ENCODE measurements around the gene PPAN. TPM values are rescaled to one million over a fixed set of nuclear protein-coding genes. Genes with fewer than 3 reads are reported as not detected.

Gene PPAN
- total and polyA plus RNA-seq, 5 donors from 2014 or later, result 14.1 to 62.2 (median 25.7) TPM

DNA sequence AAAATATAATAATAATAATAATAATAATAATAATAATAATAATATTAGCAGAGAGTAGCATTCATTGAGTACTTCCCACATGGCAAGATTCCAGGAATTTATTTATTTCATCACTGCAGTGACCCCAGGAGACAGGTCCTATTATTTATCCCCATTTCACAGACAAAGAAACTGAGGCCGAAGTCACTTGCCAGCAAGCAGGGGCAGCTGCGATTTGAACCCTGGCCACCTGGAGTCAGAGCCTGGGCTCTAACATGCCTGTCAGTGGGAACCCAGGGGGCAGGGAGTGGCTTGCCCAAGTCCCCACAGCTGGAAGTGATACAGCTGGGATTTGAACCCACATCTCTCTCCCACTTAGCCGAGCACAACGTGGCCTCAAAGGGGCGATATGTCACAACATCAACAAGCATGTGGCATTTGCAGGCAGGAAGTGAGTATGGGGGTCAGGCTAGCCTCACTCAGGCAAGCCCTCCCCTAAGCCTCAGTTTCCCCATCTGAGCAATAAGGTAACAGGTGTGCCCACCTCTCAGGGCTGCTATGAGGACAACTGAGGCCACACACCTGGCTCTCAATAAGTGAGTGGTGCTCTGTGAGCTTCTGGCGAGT is 17.1 kb upstream of the PPAN start:
- H3K9me3 ChIP-seq (ENCODE audit: control insufficient read depth in 2 of 2, low read length in 2 of 2), result no peaks in the 10 kb centered on the region
- peaks cover 37% of the 10 kb centered on the region for H3K36me3 ChIP-seq (ENCODE audit: control insufficient read depth, insufficient read depth, low read length)
- ATAC-seq (ENCODE audit: low read depth in 2 of 2) (no peak), DNase-seq (no peak)
- peaks cover 0 to 3% (median 0%) of the 10 kb centered on the region in 7 donors for H3K9me3 Mint-ChIP-seq
- no peak overlapping the region for H3K27ac ChIP-seq (ENCODE audit: insufficient read depth, low read length, poor library complexity, severe bottlenecking)
- H3K4me1 Mint-ChIP-seq, result peaks cover 0 to 27% (median 9%) of the 10 kb centered on the region in 4 donors
- peaks cover 25% of the 10 kb centered on the region for H3K36me3 Mint-ChIP-seq
- no peak overlapping the region for H3K27ac Mint-ChIP-seq
- peak overlapping the region in 2 of 4 donors; percentile 51 to 60 for H3K4me3 Mint-ChIP-seq
- H3K4me3 ChIP-seq (ENCODE audit: low read depth, low read length), result no peak overlapping the region
- no peaks in the 10 kb centered on the region for H3K27me3 ChIP-seq (ENCODE audit: control insufficient read depth, insufficient read depth, low read length)
- peaks cover 11% of the 10 kb centered on the region for H3K4me1 ChIP-seq (ENCODE audit: control insufficient read depth, insufficient read depth, low read length, poor library complexity, severe bottlenecking)
- no peaks in the 10 kb centered on the region for H3K27me3 Mint-ChIP-seq

DNA sequence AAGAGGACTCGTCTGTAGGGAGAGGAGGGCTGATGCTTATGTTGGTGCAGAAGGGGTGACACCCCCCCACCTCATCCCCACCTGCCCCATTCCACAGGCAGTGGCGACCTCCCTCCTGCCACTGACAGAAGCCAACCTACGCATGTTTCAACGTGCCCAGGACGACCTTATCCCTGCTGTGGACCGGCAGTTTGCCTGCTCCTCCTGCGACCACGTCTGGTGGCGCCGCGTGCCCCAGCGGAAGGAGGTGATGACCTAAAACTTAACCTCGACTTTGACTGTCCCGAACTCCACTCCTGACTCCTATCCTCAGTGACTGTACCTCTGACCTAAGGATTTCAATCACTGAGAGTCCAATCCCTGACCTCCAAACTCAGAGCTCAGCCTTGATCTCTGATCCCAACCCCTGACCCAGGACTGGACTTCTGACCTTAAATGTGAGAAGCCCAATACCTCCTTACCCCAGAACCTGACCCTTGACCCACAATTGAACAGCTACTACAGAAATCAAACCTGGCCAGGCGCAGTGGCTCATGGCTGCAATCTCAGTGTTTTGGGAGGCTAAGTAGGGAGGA is 16.3 kb upstream of the PPAN start:
- Mint-ChIP-seq H3K4me3 (peak overlapping the region in 2 of 4 donors; percentile 60 to 70), H3K27me3 (no peaks in the 10 kb centered on the region), H3K9me3 (peaks cover 0 to 2% (median 0%) of the 10 kb centered on the region in 7 donors), H3K27ac (peak overlapping the region in 1 of 3 donors; percentile 91), H3K4me1 (peaks cover 0 to 27% (median 8%) of the 10 kb centered on the region in 4 donors), H3K36me3 (peaks cover 25% of the 10 kb centered on the region)
- DNase-seq (no peak), ATAC-seq (ENCODE audit: low read depth in 2 of 2) (no peak)
- Histone ChIP-seq H3K4me3 (ENCODE audit: low read depth, low read length) (no peak overlapping the region), H3K27ac (ENCODE audit: insufficient read depth, low read length, poor library complexity, severe bottlenecking) (no peak overlapping the region), H3K36me3 (ENCODE audit: control insufficient read depth, insufficient read depth, low read length) (peaks cover 37% of the 10 kb centered on the region), H3K9me3 (ENCODE audit: control insufficient read depth in 2 of 2, low read length in 2 of 2) (no peaks in the 10 kb centered on the region), H3K27me3 (ENCODE audit: control insufficient read depth, insufficient read depth, low read length) (no peaks in the 10 kb centered on the region), H3K4me1 (ENCODE audit: control insufficient read depth, insufficient read depth, low read length, poor library complexity, severe bottlenecking) (peaks cover 11% of the 10 kb centered on the region)

- peak overlapping the region in 2 of 3 donors; percentile 42 to 67 for H3K27ac Mint-ChIP-seq
- no peaks in the 10 kb centered on the region for H3K27me3 Mint-ChIP-seq
- no peaks in the 10 kb centered on the region for H3K27me3 ChIP-seq (ENCODE audit: control insufficient read depth, insufficient read depth, low read length)
- peaks cover 37% of the 10 kb centered on the region for H3K36me3 ChIP-seq (ENCODE audit: control insufficient read depth, insufficient read depth, low read length)
- ATAC-seq (ENCODE audit: low read depth in 2 of 2), result no peak
- H3K4me1 ChIP-seq (ENCODE audit: control insufficient read depth, insufficient read depth, low read length, poor library complexity, severe bottlenecking), result peaks cover 17% of the 10 kb centered on the region
- no peak overlapping the region for H3K27ac ChIP-seq (ENCODE audit: insufficient read depth, low read length, poor library complexity, severe bottlenecking)
- no peak for DNase-seq
- H3K9me3 Mint-ChIP-seq, result peaks cover 0 to 2% (median 0%) of the 10 kb centered on the region in 7 donors
- H3K4me3 Mint-ChIP-seq, result peak overlapping the region in 1 of 4 donors; percentile 69
- peaks cover 25% of the 10 kb centered on the region for H3K36me3 Mint-ChIP-seq
- no peaks in the 10 kb centered on the region for H3K9me3 ChIP-seq (ENCODE audit: control insufficient read depth in 2 of 2, low read length in 2 of 2)
- H3K4me1 Mint-ChIP-seq, result peaks cover 5 to 29% (median 10%) of the 10 kb centered on the region in 4 donors
- no peak overlapping the region for H3K4me3 ChIP-seq (ENCODE audit: low read depth, low read length)
Measured at GRCh38 chr19:10091370-10091687, 14.8 kb upstream of the PPAN start.

DNA sequence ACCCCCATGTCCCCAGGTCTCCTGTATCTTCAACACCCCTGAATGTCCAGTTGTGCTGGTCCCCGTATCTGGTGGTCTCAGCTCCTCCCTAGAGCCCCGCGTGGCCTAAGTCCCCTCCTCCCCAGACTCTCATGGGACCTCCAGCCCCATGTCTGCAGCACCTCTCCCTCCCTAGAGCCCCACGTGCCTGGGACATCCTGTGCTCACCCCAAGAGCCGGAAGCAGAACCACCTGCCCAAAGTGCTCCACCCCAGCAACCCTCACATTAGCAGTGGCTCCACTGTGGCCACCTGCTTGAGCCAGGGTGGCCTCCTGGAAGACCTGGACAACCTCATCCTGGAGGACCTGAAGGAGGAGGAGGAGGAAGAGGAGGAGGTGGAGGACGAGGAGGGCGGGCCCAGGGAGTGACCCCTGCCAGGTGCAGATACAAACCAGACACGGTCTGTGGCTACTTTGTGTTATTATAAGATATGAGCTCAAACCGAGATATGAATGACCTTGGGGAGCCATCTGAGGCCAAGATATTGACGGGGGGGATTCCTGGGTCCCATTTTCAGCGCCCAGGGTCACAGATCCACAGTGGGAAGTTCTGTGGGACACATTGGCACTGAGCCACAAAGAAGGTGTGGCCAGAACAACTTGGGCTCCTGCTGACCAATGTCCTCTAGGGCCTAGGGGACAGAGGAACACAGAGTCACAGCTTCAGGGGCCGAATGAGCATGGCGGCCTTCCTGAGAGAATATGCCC is 14.1 kb upstream of the PPAN start:
- H3K4me1 Mint-ChIP-seq, result peaks cover 5 to 30% (median 9%) of the 10 kb centered on the region in 4 donors
- no peaks in the 10 kb centered on the region for H3K27me3 Mint-ChIP-seq
- H3K4me3 Mint-ChIP-seq, result peak overlapping the region in 1 of 4 donors; percentile 69
- peaks cover 25% of the 10 kb centered on the region for H3K36me3 Mint-ChIP-seq
- DNase-seq (no peak), ATAC-seq (ENCODE audit: low read depth in 2 of 2) (no peak)
- no peaks in the 10 kb centered on the region for H3K9me3 ChIP-seq (ENCODE audit: control insufficient read depth in 2 of 2, low read length in 2 of 2)
- H3K27ac ChIP-seq (ENCODE audit: insufficient read depth, low read length, poor library complexity, severe bottlenecking), result no peak overlapping the region
- H3K27ac Mint-ChIP-seq, result peak overlapping the region in 2 of 3 donors; percentile 42 to 67
- peaks cover 17% of the 10 kb centered on the region for H3K4me1 ChIP-seq (ENCODE audit: control insufficient read depth, insufficient read depth, low read length, poor library complexity, severe bottlenecking)
- peaks cover 0 to 2% (median 0%) of the 10 kb centered on the region in 7 donors for H3K9me3 Mint-ChIP-seq
- no peak overlapping the region for H3K4me3 ChIP-seq (ENCODE audit: low read depth, low read length)
- peaks cover 37% of the 10 kb centered on the region for H3K36me3 ChIP-seq (ENCODE audit: control insufficient read depth, insufficient read depth, low read length)
- no peaks in the 10 kb centered on the region for H3K27me3 ChIP-seq (ENCODE audit: control insufficient read depth, insufficient read depth, low read length)

- H3K27ac Mint-ChIP-seq, result peak overlapping the region; percentile 57 to 89 (median 68)
- no peak for ATAC-seq (ENCODE audit: low read depth in 2 of 2)
- no peaks in the 10 kb centered on the region for H3K9me3 Mint-ChIP-seq
- no peak overlapping the region for H3K4me3 ChIP-seq (ENCODE audit: low read depth, low read length)
- H3K36me3 ChIP-seq (ENCODE audit: control insufficient read depth, insufficient read depth, low read length), result peaks cover 37% of the 10 kb centered on the region
- H3K27ac ChIP-seq (ENCODE audit: insufficient read depth, low read length, poor library complexity, severe bottlenecking), result no peak overlapping the region
- no peak for DNase-seq
- H3K27me3 ChIP-seq (ENCODE audit: control insufficient read depth, insufficient read depth, low read length), result no peaks in the 10 kb centered on the region
- peaks cover 25% of the 10 kb centered on the region for H3K36me3 Mint-ChIP-seq
- peak overlapping the region in 2 of 4 donors; percentile 1 to 82 for H3K4me3 Mint-ChIP-seq
- H3K27me3 Mint-ChIP-seq, result no peaks in the 10 kb centered on the region
- H3K4me1 Mint-ChIP-seq, result peaks cover 0 to 23% (median 6%) of the 10 kb centered on the region in 4 donors
- H3K9me3 ChIP-seq (ENCODE audit: control insufficient read depth in 2 of 2, low read length in 2 of 2), result no peaks in the 10 kb centered on the region
- H3K4me1 ChIP-seq (ENCODE audit: control insufficient read depth, insufficient read depth, low read length, poor library complexity, severe bottlenecking), result peaks cover 15% of the 10 kb centered on the region
Measured at GRCh38 chr19:10092648-10093294, 13.4 kb upstream of the PPAN start.

DNA sequence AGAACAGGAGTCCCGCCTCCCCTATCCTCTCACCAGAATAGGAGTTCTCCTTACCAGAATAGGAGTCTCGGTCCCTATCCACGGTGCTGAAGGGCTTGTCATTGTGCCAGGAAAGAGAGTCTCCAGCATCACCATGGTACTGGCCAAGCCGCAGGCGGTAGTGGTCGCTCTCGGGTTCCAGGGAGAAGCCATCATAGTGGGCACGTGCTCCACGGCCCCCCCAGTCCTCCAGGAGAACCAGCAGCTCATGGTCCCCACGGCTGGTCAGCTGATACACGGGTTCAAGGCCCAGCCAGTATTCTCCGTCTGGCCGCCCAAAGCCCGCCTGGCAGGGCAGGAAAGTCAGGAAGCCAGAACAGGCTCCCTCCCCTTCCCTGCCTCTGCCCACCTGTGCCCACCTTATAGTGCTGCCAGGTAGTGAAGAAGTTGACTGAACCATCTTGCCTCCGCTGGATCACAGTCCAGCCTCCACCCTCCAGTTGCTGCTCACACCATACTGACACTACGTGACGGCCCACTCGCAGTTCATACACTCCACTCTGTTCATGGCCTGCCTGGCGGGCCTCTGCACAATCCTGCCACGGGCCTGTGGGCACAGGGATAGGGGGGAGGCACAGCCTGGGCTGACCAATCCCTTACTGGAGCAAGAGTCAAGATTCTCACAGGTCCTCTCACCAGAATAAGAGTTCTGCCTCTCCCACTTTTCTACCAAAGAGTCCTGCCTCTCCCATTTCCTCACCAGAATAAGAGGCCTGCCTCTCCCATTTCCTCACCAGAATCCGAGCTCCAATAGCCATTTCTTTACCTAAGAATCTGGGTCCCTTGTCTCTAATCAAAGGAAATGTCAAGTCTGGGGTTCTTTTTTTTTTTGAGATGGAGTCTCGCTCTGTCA is 12.6 kb upstream of the PPAN start:
- Histone ChIP-seq H3K4me1 (ENCODE audit: control insufficient read depth, insufficient read depth, low read length, poor library complexity, severe bottlenecking) (peaks cover 15% of the 10 kb centered on the region), H3K9me3 (ENCODE audit: control insufficient read depth in 2 of 2, low read length in 2 of 2) (no peaks in the 10 kb centered on the region), H3K4me3 (ENCODE audit: low read depth, low read length) (no peak overlapping the region), H3K27ac (ENCODE audit: insufficient read depth, low read length, poor library complexity, severe bottlenecking) (no peak overlapping the region), H3K36me3 (ENCODE audit: control insufficient read depth, insufficient read depth, low read length) (peaks cover 37% of the 10 kb centered on the region), H3K27me3 (ENCODE audit: control insufficient read depth, insufficient read depth, low read length) (no peaks in the 10 kb centered on the region)
- H3K27ac Mint-ChIP-seq, result peak overlapping the region in 2 of 3 donors; percentile 57 to 68
- peak overlapping the region in 2 of 4 donors; percentile 1 to 82 for H3K4me3 Mint-ChIP-seq
- H3K36me3 Mint-ChIP-seq, result peaks cover 25% of the 10 kb centered on the region
- H3K27me3 Mint-ChIP-seq, result no peaks in the 10 kb centered on the region
- no peaks in the 10 kb centered on the region for H3K9me3 Mint-ChIP-seq
- peaks cover 0 to 26% (median 6%) of the 10 kb centered on the region in 4 donors for H3K4me1 Mint-ChIP-seq
- no peak for DNase-seq
- no peak for ATAC-seq (ENCODE audit: low read depth in 2 of 2)

DNA sequence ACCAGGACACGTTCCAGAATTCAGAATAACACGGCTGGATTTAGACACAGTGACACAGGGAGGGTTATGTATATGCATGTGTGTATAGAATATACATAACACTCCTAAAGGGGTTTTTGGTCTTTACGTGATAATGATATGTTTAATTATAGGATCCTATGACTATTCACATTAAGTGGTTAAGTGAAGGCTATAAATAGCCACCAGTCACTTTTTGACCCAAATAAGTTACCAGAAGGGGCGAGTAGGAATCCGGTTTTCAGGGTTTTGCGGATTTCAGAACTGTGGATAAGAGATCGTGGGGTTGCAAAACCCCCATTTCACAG is 10.6 kb upstream of the PPAN start:
- no peaks in the 10 kb centered on the region for H3K27me3 ChIP-seq (ENCODE audit: control insufficient read depth, insufficient read depth, low read length)
- H3K4me3 Mint-ChIP-seq, result peak overlapping the region; percentile 26 to 87 (median 52)

More for the DNA sequence above, 10.6 kb upstream of the PPAN start:
- Histone ChIP-seq H3K27ac (ENCODE audit: insufficient read depth, low read length, poor library complexity, severe bottlenecking) (peak overlapping the region; percentile 65), H3K36me3 (ENCODE audit: control insufficient read depth, insufficient read depth, low read length) (peaks cover 24% of the 10 kb centered on the region), H3K4me1 (ENCODE audit: control insufficient read depth, insufficient read depth, low read length, poor library complexity, severe bottlenecking) (peaks cover 15% of the 10 kb centered on the region), H3K9me3 (ENCODE audit: control insufficient read depth in 2 of 2, low read length in 2 of 2) (no peaks in the 10 kb centered on the region), H3K4me3 (ENCODE audit: low read depth, low read length) (no peak overlapping the region)
- Mint-ChIP-seq H3K36me3 (peaks cover 19% of the 10 kb centered on the region), H3K27me3 (no peaks in the 10 kb centered on the region), H3K9me3 (no peaks in the 10 kb centered on the region), H3K4me1 (peaks cover 5 to 39% (median 12%) of the 10 kb centered on the region in 4 donors), H3K27ac (peak overlapping the region in 1 of 3 donors; percentile 67)
- ATAC-seq (ENCODE audit: low read depth in 2 of 2) (no peak), DNase-seq (no peak)
